NCI-H446 treated with DMSO at 0.1 percent for 48 hours (cell line): Measurements from ENCODE around the gene TBL1Y.
"Not testable (repeated sequence)": the region's sequence is repeated elsewhere in the genome, so short reads cannot be mapped to it uniquely, and the experiment has no call there.

Source experiments
- DNase-seq: peaks from one replicate; lab custom pipeline; 2025; lab: John Stamatoyannopoulos, UW

TBL1Y gene

DNA sequence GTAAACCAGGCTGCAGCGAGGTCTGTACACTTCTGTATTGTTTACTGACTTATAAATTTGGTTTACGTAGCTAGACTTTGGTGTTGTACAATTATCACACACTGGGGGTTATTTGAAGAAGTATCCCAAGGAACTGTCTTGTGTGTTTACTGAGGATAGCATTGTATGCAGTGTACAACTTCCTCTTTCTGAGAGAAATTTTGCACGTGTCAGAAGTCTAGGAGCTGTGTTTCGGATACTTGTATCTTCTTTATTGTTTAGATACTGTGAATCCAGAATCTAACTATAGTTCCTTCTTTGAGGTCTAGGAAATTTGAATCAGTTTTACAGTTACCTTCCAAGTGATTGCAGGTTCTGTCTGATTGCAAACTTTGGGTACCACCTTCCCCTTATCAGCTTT is 64.5 kb downstream of the TBL1Y start:
- no peak for DNase-seq

DNA sequence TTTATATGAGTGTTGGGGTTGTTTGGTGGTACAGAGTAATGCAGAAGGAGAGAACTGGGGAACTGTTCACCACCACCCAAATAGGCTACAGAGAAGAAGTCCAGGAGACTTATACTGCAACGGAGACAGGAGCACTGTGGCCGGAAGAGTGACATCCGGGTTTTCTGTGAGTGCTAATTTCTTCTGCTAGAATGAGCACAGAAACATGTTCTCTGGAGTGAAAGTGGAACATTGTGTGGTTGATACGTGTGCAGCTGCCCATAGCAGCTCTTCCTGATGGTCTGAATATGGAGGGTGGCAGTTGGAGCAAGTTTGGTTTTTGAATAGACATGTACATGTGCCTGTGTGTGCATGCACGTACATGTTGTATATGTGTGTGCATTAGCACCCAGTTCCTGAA is 67.3 kb downstream of the TBL1Y start:
- no peak for DNase-seq

DNA sequence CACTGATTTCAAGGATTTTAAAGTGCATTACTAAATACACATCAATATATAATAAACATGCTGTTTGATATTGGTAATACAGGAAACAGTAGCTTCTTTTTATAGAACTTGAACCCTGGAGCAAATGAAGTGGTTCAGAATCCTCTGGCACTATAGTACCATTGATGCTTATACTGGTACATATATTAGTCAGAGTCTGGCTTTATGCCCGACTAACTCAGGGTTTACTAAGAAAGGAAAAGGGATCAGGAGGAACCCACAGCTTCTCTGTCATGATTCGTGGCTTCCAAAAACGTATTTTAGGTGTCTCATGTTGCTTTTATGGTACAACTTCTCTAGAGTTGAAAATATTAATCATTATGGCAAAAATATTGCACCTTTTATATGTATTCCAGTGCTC is 72.7 kb downstream of the TBL1Y start:
- DNase-seq: no peak

DNA sequence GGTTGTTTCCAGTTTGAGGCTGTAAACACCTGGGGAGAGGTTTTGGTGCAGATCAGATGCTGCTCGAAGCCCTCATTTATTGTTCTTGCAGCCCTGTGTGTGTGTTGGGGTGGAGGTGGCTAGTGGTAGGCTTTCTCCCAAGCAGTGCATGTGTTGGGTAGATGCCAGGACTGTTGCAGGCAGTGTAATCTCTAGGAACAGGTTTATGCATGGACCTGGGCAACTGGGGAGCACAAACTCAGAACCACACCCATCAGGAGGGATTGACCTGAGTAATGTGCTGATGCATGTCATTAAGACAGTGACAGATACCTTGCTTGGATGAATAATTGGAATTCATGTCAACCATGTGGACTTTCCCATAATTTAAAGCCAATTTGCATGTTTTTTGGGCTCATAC is 77.3 kb downstream of the TBL1Y start:
- DNase-seq: no peak

DNA sequence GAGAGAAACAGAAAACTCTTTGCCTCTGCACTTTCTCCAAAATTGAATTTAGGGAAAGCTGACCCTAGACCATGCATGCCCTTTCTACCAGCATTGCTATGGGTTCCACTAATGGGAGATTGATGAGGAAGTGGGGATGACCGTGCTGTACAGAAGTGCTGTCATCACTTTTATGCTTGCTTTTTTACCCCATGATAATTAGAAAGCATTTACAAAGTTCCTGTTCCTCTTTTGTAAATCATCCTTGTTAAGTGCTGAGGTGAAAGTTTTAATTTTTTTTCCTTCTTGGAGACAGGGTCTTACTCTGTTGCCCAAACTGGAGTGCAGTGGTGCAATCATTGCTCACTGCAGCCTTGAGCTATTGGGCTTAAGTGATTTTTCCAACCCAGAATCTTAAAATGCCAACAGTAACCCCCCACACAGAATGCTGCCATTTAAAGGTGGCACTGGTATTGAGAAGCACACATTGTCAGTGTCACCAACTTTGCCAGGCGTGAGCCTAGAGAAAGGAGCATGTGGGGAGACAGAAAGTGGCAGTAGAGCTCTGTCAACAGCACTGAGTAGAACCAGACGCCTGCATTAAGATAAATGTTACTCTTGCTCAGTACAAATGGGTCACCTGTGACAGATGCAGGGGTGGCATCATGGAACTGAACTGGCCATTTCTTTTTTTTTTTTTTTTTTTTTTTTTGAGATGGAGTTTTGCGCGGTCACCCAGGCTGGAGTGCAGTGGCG is 79.6 kb downstream of the TBL1Y start:
- no peak for DNase-seq

DNA sequence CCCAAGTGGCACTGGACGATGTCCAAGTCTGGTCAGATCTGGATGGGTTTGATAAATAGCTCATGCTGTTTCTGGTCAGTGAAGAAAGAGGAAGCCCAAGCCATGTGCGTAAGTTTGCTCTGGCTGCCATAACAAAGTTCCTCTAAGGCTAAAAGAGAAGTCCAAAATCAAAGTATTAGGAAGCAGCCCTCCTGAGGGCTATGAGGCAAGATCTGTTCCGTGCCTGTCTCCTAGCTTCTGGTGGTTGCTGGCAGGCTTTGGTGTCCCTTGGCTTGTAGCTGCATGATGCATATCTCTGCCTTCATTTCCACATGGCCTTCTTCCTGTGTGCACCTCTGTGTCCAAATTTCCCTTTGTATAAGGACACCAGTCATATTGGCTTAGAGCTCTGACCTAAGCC is 81.5 kb downstream of the TBL1Y start:
- no peak for DNase-seq

DNA sequence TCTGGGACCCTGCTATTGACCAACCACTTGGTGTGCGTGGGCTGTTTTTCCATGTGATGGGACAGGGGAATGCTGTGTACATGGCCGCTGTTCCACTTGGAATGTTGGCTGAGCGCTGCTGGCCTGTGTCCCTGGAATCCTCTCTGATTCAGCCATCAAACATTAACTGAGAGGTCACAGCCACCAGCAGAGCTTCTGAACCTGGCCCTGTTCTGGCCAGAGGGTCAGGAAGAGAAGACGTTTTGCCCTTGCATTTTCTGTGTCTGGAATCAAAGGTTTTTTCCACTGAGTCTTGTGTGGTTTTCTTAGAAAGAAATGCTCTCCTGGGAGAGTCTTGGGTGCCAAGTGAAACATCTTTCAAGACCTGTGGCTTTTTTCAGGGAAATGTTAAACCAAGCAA is 85.5 kb downstream of the TBL1Y start:
- DNase-seq: no peak

DNA sequence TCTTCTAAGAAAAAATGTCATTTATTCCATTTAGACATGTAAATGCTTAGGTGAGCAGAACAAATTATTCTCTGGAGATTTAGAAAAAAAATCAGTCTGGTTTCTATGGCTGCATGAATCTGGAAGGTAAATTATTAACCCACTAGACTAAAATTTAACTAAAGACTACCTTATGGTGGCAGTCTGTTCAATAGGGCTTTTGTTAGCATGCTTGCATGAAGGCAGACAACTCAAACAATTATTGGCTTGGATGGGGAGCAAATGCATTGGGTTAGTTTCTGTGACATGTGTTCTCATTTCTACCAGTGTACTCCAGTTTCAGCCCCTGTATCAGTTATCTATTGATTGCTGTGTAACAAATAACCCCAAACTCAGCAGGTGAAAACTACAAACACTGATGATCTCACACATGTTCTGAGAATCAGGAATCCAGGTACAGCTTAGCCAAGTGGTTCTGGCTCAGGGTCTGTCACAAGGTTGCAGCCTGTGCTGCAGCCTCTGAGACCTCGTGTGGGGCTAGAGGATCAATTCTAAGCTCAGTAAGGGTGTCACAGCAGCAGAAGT is 87.1 kb downstream of the TBL1Y start:
- no peak for DNase-seq

DNA sequence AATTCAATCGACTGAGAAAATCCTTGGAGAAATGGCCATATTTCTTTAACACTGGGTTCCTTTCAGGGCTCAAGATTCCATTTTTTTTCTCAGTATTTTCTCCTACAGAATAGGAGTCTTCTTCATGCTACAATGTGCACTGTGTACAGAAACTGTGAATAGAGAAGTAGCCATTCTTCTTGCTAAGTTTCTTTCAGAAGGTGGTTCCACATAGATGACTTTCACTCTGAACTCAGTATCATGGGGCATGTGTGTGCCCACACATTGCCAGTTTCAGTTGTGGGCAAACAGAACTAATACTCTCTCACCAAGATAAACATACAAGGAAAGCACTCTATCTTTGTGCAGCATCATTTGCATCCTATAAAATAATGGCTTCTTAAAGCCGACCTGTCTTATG is 89.4 kb downstream of the TBL1Y start:
- no peak for DNase-seq

DNA sequence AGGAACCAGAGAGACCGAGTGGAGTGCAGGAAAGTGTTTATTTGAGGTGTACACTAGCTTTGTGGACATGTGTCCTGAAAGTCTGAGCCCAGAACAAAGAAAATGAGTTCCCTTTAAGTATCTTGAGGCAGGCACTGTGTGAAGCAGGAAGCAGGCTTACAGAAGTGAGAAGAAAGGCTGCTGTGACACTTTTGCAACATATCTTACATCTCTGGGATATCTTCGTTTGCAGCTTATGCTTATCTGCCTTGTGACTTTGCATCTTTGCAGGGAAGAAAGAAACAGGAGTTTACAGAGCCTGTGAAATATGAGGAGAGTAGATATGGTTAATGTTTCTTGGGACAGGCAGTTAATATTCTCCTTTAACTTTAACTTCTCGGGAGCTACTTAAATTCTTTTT is 92.1 kb downstream of the TBL1Y start:
- DNase-seq: no peak

DNA sequence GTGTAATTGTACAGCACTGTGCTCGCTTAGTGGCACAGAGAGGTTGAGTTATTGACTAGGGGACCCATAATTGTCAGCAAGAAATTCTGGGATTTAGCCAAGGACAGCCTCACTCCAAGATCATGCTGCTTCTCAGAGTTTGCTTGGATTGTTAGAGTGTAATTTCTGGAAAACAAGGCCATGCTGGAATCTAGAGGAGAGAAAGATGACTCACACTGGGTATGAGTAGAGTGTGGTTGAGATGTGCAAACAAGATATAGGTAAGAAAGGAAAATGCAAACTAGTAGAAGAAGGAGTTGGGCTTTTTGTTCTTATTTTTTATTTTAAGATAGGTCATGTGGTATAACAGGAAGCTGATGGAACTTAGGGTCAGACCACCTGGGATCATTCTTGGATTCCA is 97.4 kb downstream of the TBL1Y start:
- no peak for DNase-seq

DNA sequence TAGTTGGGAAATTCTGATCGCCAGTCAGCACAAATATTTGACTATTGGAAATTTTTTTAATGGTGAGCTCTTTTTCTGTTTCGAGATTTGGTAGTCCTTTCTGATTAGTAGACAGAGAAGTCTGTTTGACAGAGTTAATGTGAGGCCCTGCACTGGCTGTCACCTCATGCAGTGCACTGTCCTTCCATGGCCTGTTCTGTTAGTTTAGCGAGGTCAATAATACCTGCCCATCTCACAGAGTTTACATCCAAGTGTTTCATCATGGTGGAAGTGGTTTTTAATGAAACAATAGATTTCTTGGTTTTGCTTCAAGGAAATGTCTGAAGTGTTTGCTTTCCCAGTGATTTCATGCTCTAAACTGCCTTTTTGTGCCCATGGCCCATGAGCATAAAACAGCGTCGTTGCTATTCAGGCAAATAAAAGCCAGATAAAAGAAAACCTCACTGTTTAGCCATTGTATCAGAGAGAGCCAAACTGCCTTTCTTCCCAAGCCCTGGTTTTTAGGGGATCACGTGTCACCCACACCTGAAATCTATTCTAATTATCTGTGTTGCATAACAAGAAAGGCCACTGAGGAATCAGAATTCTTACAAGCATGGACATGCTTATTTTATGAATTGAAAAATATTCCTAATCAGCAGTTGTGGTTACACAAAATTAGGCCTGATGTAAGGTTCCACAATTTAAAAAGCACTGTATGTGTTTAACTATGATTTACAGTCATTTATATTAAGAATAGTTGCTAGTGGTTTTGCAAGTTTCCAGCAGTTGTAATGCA is 98.3 kb downstream of the TBL1Y start:
- DNase-seq: no peak

DNA sequence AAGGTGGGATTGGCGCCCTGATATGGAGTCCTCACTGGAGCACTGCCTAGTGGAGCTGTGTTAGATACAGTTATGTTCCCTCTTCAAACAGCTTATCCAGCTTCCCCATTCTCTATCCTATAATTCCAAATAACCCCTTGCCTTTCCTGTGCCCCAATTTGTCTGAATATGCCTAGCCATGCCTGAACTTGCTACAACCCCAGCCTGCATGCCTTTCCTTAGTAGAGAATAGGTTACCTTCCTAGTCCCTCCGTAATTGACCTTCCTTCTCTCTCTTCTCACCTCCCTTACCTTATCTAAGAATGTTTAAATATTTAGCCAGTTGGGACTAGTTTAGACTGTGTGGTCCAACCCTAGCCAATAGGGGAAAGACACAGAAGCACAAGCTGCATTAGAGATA is 102.6 kb downstream of the TBL1Y start:
- DNase-seq: no peak

DNA sequence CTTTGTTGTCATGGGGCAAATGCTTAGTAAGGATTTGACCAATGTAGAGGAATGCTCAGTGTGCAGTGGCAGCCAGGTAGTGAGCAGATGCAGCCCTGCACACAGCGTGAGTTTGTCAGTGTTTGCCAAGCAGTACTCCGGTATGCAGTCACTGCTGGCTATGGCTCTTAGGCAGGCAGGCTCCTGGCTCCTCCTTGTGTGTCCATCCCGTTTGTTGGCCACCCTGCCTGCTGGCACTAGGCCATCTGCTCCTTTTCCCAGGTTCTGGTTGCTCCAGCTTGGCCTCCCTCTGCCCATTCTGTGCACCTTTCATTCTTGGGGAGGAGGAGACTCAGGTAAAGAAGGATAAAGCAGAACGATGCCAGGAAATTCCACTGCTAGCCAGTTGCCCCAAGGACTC is 106.0 kb downstream of the TBL1Y start:
- no peak for DNase-seq

DNA sequence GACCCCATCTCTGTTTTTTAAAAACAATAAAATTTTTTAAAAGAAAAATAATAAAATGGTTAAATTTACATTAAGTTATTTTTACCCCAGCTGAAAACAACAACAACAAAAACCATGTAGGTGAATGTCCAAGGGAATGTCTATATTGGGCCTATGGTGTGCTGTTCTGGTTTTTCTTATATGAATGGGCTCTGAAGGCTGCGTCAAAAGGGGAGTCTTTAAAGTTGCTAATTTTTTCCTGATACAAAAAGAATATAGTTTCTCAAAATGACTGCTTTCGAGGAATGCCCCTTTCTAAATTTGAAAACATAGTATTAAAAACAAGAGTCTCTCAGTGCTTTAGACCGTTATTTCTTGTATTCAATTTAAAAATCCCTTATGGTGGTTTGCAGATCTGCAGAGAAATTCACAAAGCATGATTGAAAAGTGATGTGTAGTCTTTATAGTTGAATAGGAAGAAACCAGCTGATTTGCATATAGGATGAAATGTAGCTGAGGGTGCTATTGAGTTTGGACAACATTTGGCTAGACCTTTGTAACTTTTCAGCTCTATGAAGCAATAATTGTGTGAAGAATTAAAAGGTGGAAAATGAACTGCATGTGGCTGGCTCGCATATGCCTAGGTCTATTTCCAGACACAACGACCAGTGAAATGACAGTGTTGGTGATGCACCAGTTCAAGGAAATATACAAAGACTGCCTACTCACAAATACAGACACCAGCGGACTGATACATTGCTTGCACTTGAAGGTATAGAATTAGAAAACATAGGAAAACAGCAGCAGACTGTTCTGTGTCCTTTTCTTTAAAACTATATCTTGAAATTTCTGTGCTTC is 107.0 kb downstream of the TBL1Y start:
- DNase-seq: no peak

DNA sequence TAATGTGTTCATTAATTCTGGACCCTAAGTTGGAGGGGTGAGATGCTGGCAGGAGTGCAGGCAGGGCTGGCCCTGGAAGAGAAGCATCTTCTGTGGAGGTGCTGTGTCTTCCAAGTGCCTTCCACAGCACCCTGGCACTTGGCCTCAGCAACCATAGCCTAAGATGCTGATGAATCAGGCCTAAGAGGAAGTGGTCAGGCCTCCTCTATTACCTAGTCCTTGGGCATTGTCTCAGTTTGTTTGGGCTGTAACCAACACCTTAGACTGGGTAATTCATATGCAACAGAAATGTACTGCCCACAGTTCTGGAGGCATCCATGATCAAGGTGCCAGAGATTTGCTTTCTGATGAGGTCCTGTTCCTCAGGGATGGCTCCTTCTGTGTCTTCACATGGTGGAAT is 128.5 kb downstream of the TBL1Y start:
- no peak for DNase-seq

DNA sequence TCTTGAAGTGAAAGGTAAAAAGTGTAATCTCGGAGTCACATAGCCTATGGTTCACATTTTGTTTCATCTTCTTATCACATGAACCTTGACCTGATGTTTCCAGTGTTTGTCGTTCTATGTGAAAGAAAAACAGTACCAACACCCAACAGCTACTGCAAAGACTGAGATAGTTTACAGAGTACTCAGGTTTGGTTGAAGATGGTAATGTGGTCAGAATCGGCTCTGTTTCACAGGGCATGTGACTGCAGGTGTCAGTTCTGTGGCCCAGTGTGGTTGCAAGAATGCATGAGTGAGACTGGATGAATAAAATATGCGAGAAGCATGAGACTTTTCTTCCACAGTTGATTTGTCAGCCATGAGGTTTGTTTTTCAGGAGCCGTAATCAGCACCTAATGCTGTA is 130.2 kb downstream of the TBL1Y start:
- no peak for DNase-seq

DNA sequence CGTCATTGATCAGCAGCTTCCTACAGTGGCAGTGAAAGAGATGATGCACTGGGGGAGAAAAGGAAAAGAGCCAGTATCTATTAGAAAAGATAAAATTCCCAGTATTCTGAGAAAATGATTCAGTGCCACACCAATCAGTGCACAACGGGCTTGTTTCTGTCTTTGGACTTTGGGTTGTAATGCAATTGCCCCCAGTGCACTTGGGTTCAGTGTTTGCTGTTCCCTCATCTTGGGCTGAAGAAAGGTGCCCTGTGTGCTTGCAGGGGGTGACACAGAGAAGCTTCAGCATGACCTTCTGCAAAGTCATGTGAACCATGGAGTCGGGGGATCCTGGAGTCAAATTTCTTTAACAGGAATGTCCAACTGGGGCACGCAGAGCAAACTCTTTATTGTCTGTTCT is 131.5 kb downstream of the TBL1Y start:
- no peak for DNase-seq

DNA sequence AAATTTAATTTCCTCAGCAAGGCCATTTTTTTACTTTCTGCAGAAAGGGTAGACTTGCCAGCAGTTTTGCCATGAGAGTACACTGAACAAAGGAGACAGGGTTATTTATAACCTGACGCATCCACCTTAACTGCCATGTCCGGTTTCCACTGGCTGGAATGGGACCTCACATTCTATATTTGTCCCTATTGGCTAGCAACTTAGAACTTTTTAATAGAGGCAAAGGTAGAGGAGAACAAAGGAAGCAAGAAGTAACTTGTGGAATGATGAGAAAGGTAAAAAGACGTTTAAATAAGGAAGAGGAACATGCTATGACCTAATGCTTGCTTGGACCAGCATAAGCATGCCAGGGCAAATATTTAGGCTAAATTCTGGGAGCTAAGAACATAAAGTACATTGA is 142.0 kb downstream of the TBL1Y start:
- not testable (repeated sequence) for DNase-seq

DNA sequence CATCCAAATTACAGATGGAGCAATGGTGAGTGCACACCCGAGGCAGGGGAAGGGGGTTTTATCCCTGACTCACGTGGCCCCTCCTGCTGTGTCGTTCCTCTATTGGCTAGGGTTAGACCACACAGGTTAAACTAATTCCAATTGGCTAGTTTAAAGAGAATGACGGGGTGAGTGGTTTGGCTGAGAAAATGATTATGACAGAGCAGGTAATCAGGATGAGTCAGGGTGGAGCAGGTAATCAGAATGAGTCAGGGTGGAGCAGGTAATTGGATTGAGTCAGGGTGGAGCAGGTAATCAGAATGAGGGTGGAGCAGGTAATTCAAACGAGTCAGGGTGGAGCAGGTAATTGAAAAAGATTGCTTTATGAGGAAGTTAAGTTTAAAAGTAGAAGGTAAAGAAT is 146.4 kb downstream of the TBL1Y start:
- DNase-seq: no peak

DNA sequence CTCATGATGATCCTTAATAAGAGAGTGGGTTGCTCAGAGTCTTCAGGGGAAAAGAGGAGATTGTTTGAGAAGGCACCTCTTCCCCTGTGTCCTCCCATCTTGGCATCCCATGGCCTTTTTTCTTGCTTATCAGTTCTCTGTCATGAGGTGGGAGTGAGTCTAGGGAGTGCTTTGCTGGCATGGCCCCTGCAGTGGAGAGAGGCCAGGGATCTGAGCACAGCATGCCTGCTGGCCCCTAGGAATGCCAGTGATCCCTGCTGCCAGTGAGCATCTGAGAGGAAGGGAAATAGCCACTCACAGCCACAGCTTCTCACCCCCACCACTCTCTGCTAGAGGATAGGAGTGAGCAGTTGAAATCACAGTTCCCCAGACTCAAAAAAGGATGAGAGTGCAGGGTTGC is 168.2 kb downstream of the TBL1Y start:
- no peak for DNase-seq

DNA sequence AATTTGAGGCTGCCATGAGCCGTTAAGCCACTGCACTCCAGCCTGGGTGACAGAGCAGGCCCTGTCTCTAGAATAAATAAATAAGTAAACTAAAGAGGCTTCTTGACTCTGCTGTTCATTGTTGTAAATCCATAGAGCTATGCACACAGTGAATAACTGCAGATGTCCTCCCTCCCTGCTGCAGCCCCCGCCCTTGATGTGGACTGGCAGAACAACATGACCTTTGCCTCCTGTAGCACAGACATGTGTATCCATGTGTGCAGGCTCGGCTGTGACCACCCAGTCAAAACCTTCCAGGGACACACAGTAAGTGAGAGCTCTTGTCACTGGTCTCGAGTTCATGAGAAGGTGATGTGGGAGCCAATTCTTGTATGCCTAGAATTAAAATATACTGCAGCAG is 170.1 kb downstream of the TBL1Y start:
- not testable (repeated sequence) for DNase-seq

DNA sequence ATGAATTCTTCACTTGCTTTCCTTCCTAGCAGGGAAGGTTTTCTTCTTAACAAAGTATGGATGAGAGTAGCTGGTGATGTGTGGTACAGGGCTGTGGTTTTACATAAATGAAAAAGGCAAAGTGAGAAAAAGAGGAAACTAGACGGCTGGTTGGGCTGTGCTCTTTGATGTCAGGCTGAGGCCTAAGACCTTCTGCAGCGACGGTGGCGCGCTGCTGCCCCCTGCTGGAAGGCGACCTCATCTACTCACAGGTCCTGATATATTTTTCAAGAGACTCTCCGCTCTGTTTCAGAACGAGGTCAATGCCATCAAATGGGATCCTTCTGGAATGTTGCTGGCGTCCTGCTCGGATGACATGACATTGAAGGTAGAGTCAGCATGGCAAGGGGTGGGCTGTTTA is 175.1 kb downstream of the TBL1Y start:
- no peak for DNase-seq
